A673 (cell line): ENCODE results near the gene SI. TPM values are rescaled to one million over a fixed set of nuclear protein-coding genes. Genes with fewer than 3 reads are reported as not detected.

Experiments used
- BruUV-seq: library from RNA; stranded (reverse); fragments of 400-500 nt; replicated peaks from 2 replicates; lab custom pipeline; 2021; lab: Mats Ljungman, UMichigan
- CTCF ChIA-PET: fragments of 300-600 bp; sonication (Branson Sonifier 250); formaldehyde crosslinking; loops from one replicate; lab custom pipeline; 2022; ENCODE audit warnings: antibody characterized with exemption; lab: Charles Lee
- POLR2A ChIA-PET: fragments of 300-600 bp; sonication (Branson Sonifier 250); formaldehyde crosslinking; loops from one replicate; lab custom pipeline; 2022; ENCODE audit warnings: antibody characterized with exemption; ENCODE audit not compliant: low non-redundant PET; lab: Charles Lee
- DNase-seq: peaks from one replicate; pipeline ENCODE4 v3.0.0-alpha.2; 2015; ENCODE audit warnings: low spot score
- H3K27ac ChIP-seq: fragments of 200-600 bp; sonication (generic); 2 replicates; pipeline ENCODE4 v1.5.1; 2016; ENCODE audit warnings: mixed run types, low read depth, mild to moderate bottlenecking, mixed read lengths, antibody characterized with exemption, low read length; ENCODE audit not compliant: poor library complexity, severe bottlenecking
- H3K27me3 ChIP-seq: fragments of 200-600 bp; sonication (generic); replicated peaks from 2 replicates; pipeline ENCODE4 v1.6.1; 2017; ENCODE audit warnings: mixed run types, low read depth, mild to moderate bottlenecking, mixed read lengths, antibody characterized with exemption, low read length; ENCODE audit not compliant: insufficient read depth, poor library complexity
- H3K36me3 ChIP-seq: fragments of 200-600 bp; sonication (generic); 2 replicates; pipeline ENCODE4 v1.6.1; 2016; ENCODE audit warnings: mixed run types, mild to moderate bottlenecking, mixed read lengths, antibody characterized with exemption, low read length; ENCODE audit not compliant: insufficient read depth, poor library complexity, severe bottlenecking
- H3K4me1 ChIP-seq: fragments of 200-600 bp; sonication (generic); 2 replicates; pipeline ENCODE4 v1.6.1; 2017; ENCODE audit warnings: mixed run types, mild to moderate bottlenecking, mixed read lengths, antibody characterized with exemption, low read length; ENCODE audit not compliant: insufficient read depth, poor library complexity, severe bottlenecking
- H3K4me3 ChIP-seq: fragments of 200-600 bp; sonication (generic); 2 replicates; pipeline ENCODE4 v1.5.1; 2016; ENCODE audit warnings: low read depth, mixed run types, mild to moderate bottlenecking, mixed read lengths, low read length; ENCODE audit not compliant: poor library complexity, severe bottlenecking
- H3K9me3 ChIP-seq: fragments of 200-600 bp; sonication (generic); 2 replicates; pipeline ENCODE4 v1.6.1; 2016; ENCODE audit warnings: mixed run types, low read depth, mild to moderate bottlenecking, mixed read lengths, antibody characterized with exemption, low read length; ENCODE audit not compliant: poor library complexity, severe bottlenecking
- EZH2 ChIP-seq: fragments of 200-600 bp; sonication (generic); IDR thresholded peaks from 2 replicates; pipeline ENCODE4 v1.6.1; 2017; ENCODE audit warnings: borderline replicate concordance, low read depth, mild to moderate bottlenecking, mixed read lengths, antibody characterized with exemption, low read length; ENCODE audit not compliant: poor library complexity, severe bottlenecking
- intact Hi-C: fragments of 100-400 bp; cut with micrococcal nuclease; formaldehyde crosslinking; loops from one replicate; pipeline ENCODE4 v1.10.0; 2022; ENCODE audit not compliant: unreplicated experiment
- total RNA-seq: library from RNA; stranded (reverse); gene quantifications from 2 replicates; pipeline ENCODE4 v1.2.3, GENCODE V29; 2021
- TF ChIP-seq, protein P1 (sequence below): fragments of 300-800, 200-600 bp; sonication (generic); conservative IDR thresholded peaks from 2 replicates; pipeline ENCODE4 v1.5.1; 2017; ENCODE audit warnings: low read depth, mild to moderate bottlenecking, antibody characterized with exemption, low read length, moderate library complexity, mixed read lengths

Gene SI
- total RNA-seq, 1 experiment from 2014 or later: not detected

DNA sequence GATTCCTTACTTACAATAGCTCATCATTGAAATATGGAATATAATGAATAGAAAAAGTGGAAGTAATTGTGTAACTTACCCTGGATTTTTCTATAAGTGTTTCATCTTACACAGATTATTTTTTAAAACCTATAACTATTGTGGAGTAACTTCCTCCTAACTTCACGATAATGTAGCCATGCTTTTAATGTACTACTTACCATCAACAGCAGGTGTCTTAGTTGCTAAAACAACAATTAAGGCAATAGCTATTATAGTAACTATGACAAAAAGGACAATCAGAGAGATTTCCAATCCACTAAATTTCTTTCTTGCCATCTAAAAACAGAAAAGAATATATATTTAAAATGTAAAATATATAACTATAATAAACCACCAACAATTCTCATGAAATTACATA is 2.6 kb downstream of the SI start:
- no peak overlapping the region for H3K27ac ChIP-seq
- DNase-seq: no peak
- no peaks in the 10 kb centered on the region for H3K4me1 ChIP-seq
- H3K4me3 ChIP-seq: no peak overlapping the region
- H3K36me3 ChIP-seq: no peaks in the 10 kb centered on the region
- no peaks in the 10 kb centered on the region for H3K9me3 ChIP-seq
- ChIA-PET POLR2A (no interaction called here), CTCF (no interaction called here)
- TF ChIP-seq, protein P1, sequence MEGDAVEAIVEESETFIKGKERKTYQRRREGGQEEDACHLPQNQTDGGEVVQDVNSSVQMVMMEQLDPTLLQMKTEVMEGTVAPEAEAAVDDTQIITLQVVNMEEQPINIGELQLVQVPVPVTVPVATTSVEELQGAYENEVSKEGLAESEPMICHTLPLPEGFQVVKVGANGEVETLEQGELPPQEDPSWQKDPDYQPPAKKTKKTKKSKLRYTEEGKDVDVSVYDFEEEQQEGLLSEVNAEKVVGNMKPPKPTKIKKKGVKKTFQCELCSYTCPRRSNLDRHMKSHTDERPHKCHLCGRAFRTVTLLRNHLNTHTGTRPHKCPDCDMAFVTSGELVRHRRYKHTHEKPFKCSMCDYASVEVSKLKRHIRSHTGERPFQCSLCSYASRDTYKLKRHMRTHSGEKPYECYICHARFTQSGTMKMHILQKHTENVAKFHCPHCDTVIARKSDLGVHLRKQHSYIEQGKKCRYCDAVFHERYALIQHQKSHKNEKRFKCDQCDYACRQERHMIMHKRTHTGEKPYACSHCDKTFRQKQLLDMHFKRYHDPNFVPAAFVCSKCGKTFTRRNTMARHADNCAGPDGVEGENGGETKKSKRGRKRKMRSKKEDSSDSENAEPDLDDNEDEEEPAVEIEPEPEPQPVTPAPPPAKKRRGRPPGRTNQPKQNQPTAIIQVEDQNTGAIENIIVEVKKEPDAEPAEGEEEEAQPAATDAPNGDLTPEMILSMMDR: no peak
- TF ChIP-seq EZH2: no peak
- intact Hi-C loops: no loop called here
- H3K27me3 ChIP-seq: no peaks in the 10 kb centered on the region
- no TSS peak for BruUV-seq

DNA sequence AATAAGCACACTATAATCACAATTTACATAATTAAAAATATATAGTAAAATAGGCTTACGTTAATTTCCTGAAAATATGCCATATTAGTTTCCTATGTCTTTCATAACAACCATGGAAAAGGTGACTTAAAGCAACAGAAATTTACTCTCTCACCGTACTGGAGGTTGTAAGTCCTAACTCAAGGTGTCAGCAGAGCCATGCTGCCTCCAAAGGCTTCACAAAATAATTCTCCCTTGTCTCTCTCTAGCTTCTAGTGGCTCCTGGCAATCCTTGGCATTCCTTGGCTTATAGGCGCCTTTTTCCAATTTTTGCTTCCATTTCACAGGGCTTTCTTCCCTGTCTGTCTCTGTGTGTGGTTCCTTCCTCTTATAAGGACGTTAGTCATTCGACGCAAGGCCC is 7.6 kb downstream of the SI start:
- no TSS peak for BruUV-seq
- CTCF ChIA-PET: no interaction called here

DNA sequence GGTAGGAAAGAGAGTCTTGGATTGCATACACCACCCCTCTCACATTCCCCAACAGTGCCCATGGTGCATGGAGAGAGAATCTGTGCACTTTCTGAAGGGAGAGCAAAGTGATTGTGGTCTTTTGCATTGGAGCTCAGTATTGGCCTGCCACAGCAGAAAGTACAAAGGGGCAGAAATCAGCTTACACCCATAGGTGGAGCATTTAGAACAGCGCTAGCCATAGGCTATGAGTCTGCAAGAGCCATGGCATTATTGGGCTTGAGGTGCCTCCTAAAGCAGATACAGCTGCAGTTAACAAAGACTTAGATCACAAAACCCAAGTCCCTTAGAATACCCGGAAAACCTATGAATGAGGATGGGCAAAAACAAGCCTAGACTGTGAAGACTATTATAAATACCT is 21.8 kb downstream of the SI start:
- no peak overlapping the region for H3K4me3 ChIP-seq
- DNase-seq: no peak
- H3K36me3 ChIP-seq: no peaks in the 10 kb centered on the region
- no TSS peak for BruUV-seq
- H3K27me3 ChIP-seq: no peaks in the 10 kb centered on the region
- intact Hi-C loops: no loop called here
- CTCF ChIA-PET: no interaction called here
- TF ChIP-seq EZH2: no peak
- TF ChIP-seq, protein P1: no peak
- H3K9me3 ChIP-seq: no peaks in the 10 kb centered on the region
- no peak overlapping the region for H3K27ac ChIP-seq
- POLR2A ChIA-PET: no interaction called here
- no peaks in the 10 kb centered on the region for H3K4me1 ChIP-seq

More for the DNA sequence above, 7.6 kb downstream of the SI start:
- no peaks in the 10 kb centered on the region for H3K36me3 ChIP-seq
- TF ChIP-seq EZH2: no peak
- TF ChIP-seq, protein P1: no peak
- no peak for DNase-seq
- POLR2A ChIA-PET: no interaction called here
- no peak overlapping the region for H3K4me3 ChIP-seq
- no peaks in the 10 kb centered on the region for H3K4me1 ChIP-seq
- no peak overlapping the region for H3K27ac ChIP-seq
- H3K27me3 ChIP-seq: no peaks in the 10 kb centered on the region
- intact Hi-C loops: no loop called here
- no peaks in the 10 kb centered on the region for H3K9me3 ChIP-seq
